T-cell (primary cell): ENCODE measurements around the gene MYLK4. TPM values are rescaled to one million over a fixed set of nuclear protein-coding genes. Genes with fewer than 3 reads are reported as not detected.

ENCODE experiments used
- ATAC-seq, 4 experiments: fragments of 200-7000 bp in 3 of 4; fragments of 150-1000 bp in 1 of 4; cut with Tn5 transposase; replicated peaks in 1 of 4; 1 replicate in 3 of 4; 2 replicates in 1 of 4; pipeline ENCODE4 v1.10.0; 2021; ENCODE audit warnings: moderate library complexity in 3 of 4, mild to moderate bottlenecking in 2 of 4, moderate number of reproducible peaks in 1 of 4
- CTCF ChIA-PET, 2 donors: fragments of 300-600 bp; sonication (Branson Sonifier 250); formaldehyde crosslinking; loops; one replicate each; lab custom pipeline; 2022; ENCODE audit warnings: antibody characterized with exemption in 2 of 2; lab: Charles Lee
- POLR2A ChIA-PET, 2 donors: fragments of 300-600 bp; sonication (Branson Sonifier 250); formaldehyde crosslinking; loops; one replicate each; lab custom pipeline; 2022; ENCODE audit warnings: antibody characterized with exemption in 2 of 2; lab: Charles Lee
- DNase-seq, 35 experiments: peaks; one replicate each; pipeline versions ENCODE4 v3.0.0 to v3.0.0-alpha.2; 2013 to 2023
- H3K27ac ChIP-seq: one replicate; pipeline ENCODE4 v1.5.1; 2013; ENCODE audit warnings: low read length
- H3K27me3 ChIP-seq, 2 experiments: replicated peaks in 1 of 2; 1 replicate in 1 of 2; 2 replicates in 1 of 2; pipeline versions ENCODE4 v1.6.1 to v1.7.0; 2013; ENCODE audit warnings: low read length in 1 of 2, mixed read lengths in 1 of 2; ENCODE audit not compliant: control insufficient read depth in 2 of 2, insufficient read depth in 2 of 2; ENCODE audit errors: extremely low read depth in 1 of 2
- H3K36me3 ChIP-seq, 2 donors: 1 replicate in 1 of 2; 2 replicates in 1 of 2; pipeline versions ENCODE4 v1.6.1 to v1.7.0; 2013; ENCODE audit warnings: low read length in 1 of 2; ENCODE audit not compliant: control insufficient read depth in 2 of 2, insufficient read depth in 1 of 2; ENCODE audit errors: extremely low read depth in 1 of 2
- H3K4me1 ChIP-seq, 2 experiments: 1 replicate in 1 of 2; 2 replicates in 1 of 2; pipeline versions ENCODE4 v1.6.1 to v1.7.0; 2013; ENCODE audit warnings: low read length in 2 of 2, mixed read lengths in 1 of 2; ENCODE audit not compliant: insufficient read depth in 2 of 2, control insufficient read depth in 1 of 2; ENCODE audit errors: extremely low read depth in 1 of 2
- H3K4me3 ChIP-seq, 2 donors: 1 replicate in 1 of 2; 2 replicates in 1 of 2; pipeline versions ENCODE4 v1.5.1 to v1.7.0; 2013; ENCODE audit warnings: mild to moderate bottlenecking in 2 of 2, low read length in 1 of 2, moderate library complexity in 1 of 2; ENCODE audit not compliant: control insufficient read depth in 1 of 2; ENCODE audit errors: extremely low read depth in 1 of 2
- H3K9me3 ChIP-seq: 2 replicates; pipeline ENCODE4 v1.7.0; 2013
- H3K27ac Mint-ChIP-seq, 2 donors: one replicate each; pipeline ENCODE4 v1.8.0; 2020 to 2021; ENCODE audit warnings: mild to moderate bottlenecking in 2 of 2, mixed read lengths in 2 of 2
- H3K27me3 Mint-ChIP-seq, 2 donors: one replicate each; pipeline ENCODE4 v1.8.0; 2021 to 2022; ENCODE audit warnings: mixed read lengths in 2 of 2
- H3K36me3 Mint-ChIP-seq: one replicate; pipeline ENCODE4 v1.8.0; 2021; ENCODE audit warnings: mixed read lengths
- H3K4me1 Mint-ChIP-seq, 3 donors: one replicate each; pipeline ENCODE4 v1.8.0; 2020 to 2022; ENCODE audit warnings: mixed read lengths in 3 of 3, mild to moderate bottlenecking in 1 of 3
- H3K4me3 Mint-ChIP-seq, 3 donors: one replicate each; pipeline ENCODE4 v1.8.0; 2020 to 2022; ENCODE audit warnings: mild to moderate bottlenecking in 3 of 3, mixed read lengths in 3 of 3, moderate library complexity in 3 of 3
- H3K9me3 Mint-ChIP-seq, 3 donors: one replicate each; pipeline ENCODE4 v1.8.0; 2020 to 2022; ENCODE audit warnings: mixed read lengths in 3 of 3
- WGBS: methylation state at CpG from one replicate; pipeline ENCODE4 v1.1.5; 2013; ENCODE audit warnings: missing lambda C conversion rate; ENCODE audit not compliant: insufficient coverage; 5-methylcytosine and 5-hydroxymethylcytosine counted together
- total RNA-seq, 35 experiments: library from RNA in 6 of 35; stranded (reverse) in 6 of 35; fragments of 120-200 nt in 1 of 35; gene quantifications; one replicate each; pipeline versions ENCODE4 v1.2.1 to v1.2.4 and lab custom pipeline; 2013 to 2026

Gene MYLK4
- total RNA-seq, 5 donors from 2014 or later (not counting 1 experiment from before 2014, with no cell fraction given), result 0.58 to 1.4 (median 1.0) TPM

GRCh38 chr6:2714111-2714895 lies 36.4 kb downstream of the MYLK4 start:
- peaks cover 7 to 15% (median 9%) of the 10 kb centered on the region in 3 donors for H3K9me3 Mint-ChIP-seq
- Histone ChIP-seq H3K4me1 (no peaks in the 10 kb centered on the region), H3K27ac (no peak overlapping the region), H3K9me3 (no peaks in the 10 kb centered on the region), H3K4me3 (no peak overlapping the region), H3K27me3 (peaks cover 0 to 5% of the 10 kb centered on the region in 2 experiments), H3K36me3 (no peaks in the 10 kb centered on the region)
- no peak overlapping the region for H3K27ac Mint-ChIP-seq
- 94% methylated on average over 2 of the region's 7 CpGs for WGBS
- DNase-seq (no peak), ATAC-seq (no peak)
- CTCF ChIA-PET, result no interaction called here
- no peak overlapping the region for H3K4me3 Mint-ChIP-seq
- H3K4me1 Mint-ChIP-seq, result peaks cover 5% of the 10 kb centered on the region in 3 donors
- peaks cover 12% of the 10 kb centered on the region for H3K36me3 Mint-ChIP-seq
- POLR2A ChIA-PET, result no interaction called here
- peaks cover 6 to 9% of the 10 kb centered on the region in 2 donors for H3K27me3 Mint-ChIP-seq

- no peak overlapping the region for H3K4me3 ChIP-seq
- peaks cover 7 to 15% (median 9%) of the 10 kb centered on the region in 3 donors for H3K9me3 Mint-ChIP-seq
- no peak overlapping the region for H3K27ac ChIP-seq
- no peak overlapping the region for H3K27ac Mint-ChIP-seq
- H3K9me3 ChIP-seq, result no peaks in the 10 kb centered on the region
- POLR2A ChIA-PET, result no interaction called here
- H3K27me3 ChIP-seq, result peaks cover 0 to 5% of the 10 kb centered on the region in 2 experiments
- no peaks in the 10 kb centered on the region for H3K36me3 ChIP-seq
- peaks cover 6 to 14% of the 10 kb centered on the region in 2 donors for H3K27me3 Mint-ChIP-seq
- 95% methylated on average over 2 of the region's 8 CpGs for WGBS
- no peaks in the 10 kb centered on the region for H3K4me1 ChIP-seq
- peaks cover 0 to under 1% (median 0%) of the 10 kb centered on the region in 3 donors for H3K4me1 Mint-ChIP-seq
- peaks cover 9% of the 10 kb centered on the region for H3K36me3 Mint-ChIP-seq
- ATAC-seq (no peak), DNase-seq (no peak)
- H3K4me3 Mint-ChIP-seq, result no peak overlapping the region
- CTCF ChIA-PET, result no interaction called here
These were observed 37.1 kb downstream of the MYLK4 start for GRCh38 chr6:2713473-2714110.

- Mint-ChIP-seq H3K27ac (no peak overlapping the region), H3K27me3 (peaks cover 12 to 14% of the 10 kb centered on the region in 2 donors), H3K4me3 (no peak overlapping the region), H3K36me3 (peaks cover 9% of the 10 kb centered on the region), H3K4me1 (no peaks in the 10 kb centered on the region), H3K9me3 (peaks cover 7 to 15% (median 9%) of the 10 kb centered on the region in 3 donors)
- Histone ChIP-seq H3K27ac (no peak overlapping the region), H3K27me3 (peaks cover 0 to 5% of the 10 kb centered on the region in 2 experiments), H3K36me3 (no peaks in the 10 kb centered on the region), H3K4me1 (no peaks in the 10 kb centered on the region), H3K9me3 (no peaks in the 10 kb centered on the region), H3K4me3 (no peak overlapping the region)
- ATAC-seq, result no peak
- CTCF ChIA-PET, result interaction anchor here in 1 of 2 donors (0.6 kb wide), 1 partner anchor 1919 kb away, joined by 3 read pairs; no protein-coding TSS in a partner anchor
- WGBS, result 87% methylated on average over 2 of the region's 5 CpGs
- DNase-seq, result no peak
- POLR2A ChIA-PET, result interaction anchor here in 1 of 2 donors (0.7 kb wide), 1 partner anchor 13 kb away, joined by 4 read pairs; no protein-coding TSS in a partner anchor
These were observed 38.6 kb downstream of the MYLK4 start for GRCh38 chr6:2712102-2712501.

GRCh38 chr6:2710412-2710811 lies 40.3 kb downstream of the MYLK4 start:
- Mint-ChIP-seq H3K27me3 (peaks cover 12 to 14% of the 10 kb centered on the region in 2 donors), H3K9me3 (peaks cover 7 to 15% (median 9%) of the 10 kb centered on the region in 3 donors), H3K36me3 (peaks cover 9% of the 10 kb centered on the region), H3K27ac (no peak overlapping the region), H3K4me1 (peaks cover 0 to 2% (median 0%) of the 10 kb centered on the region in 3 donors), H3K4me3 (no peak overlapping the region)
- CTCF ChIA-PET, result no interaction called here
- H3K4me3 ChIP-seq, result no peak overlapping the region
- POLR2A ChIA-PET, result interaction anchor here in 1 of 2 donors (0.7 kb wide), 1 partner anchor 9 kb away, joined by 4 read pairs; no protein-coding TSS in a partner anchor
- no peaks in the 10 kb centered on the region for H3K9me3 ChIP-seq
- ATAC-seq, result no peak
- H3K4me1 ChIP-seq, result peaks cover 0 to 2% of the 10 kb centered on the region in 2 experiments
- H3K36me3 ChIP-seq, result no peaks in the 10 kb centered on the region
- no peak overlapping the region for H3K27ac ChIP-seq
- H3K27me3 ChIP-seq, result peaks cover 0 to 5% of the 10 kb centered on the region in 2 experiments
- no peak for DNase-seq

- Mint-ChIP-seq H3K27me3 (peaks cover 12 to 18% of the 10 kb centered on the region in 2 donors), H3K4me1 (peaks cover 0 to 2% (median 0%) of the 10 kb centered on the region in 3 donors), H3K27ac (no peak overlapping the region), H3K4me3 (no peak overlapping the region), H3K36me3 (peaks cover 9% of the 10 kb centered on the region), H3K9me3 (peaks cover 7 to 15% (median 9%) of the 10 kb centered on the region in 3 donors)
- 65% methylated on average over 2 of the region's 5 CpGs for WGBS
- Histone ChIP-seq H3K9me3 (no peaks in the 10 kb centered on the region), H3K36me3 (no peaks in the 10 kb centered on the region), H3K4me3 (no peak overlapping the region), H3K4me1 (peaks cover 0 to 2% of the 10 kb centered on the region in 2 experiments), H3K27me3 (peaks cover 0 to 4% of the 10 kb centered on the region in 2 experiments), H3K27ac (no peak overlapping the region)
- CTCF ChIA-PET, result interaction anchor here in 1 of 2 donors (0.5 kb wide), 1 partner anchor 939 kb away, joined by 3 read pairs; no protein-coding TSS in a partner anchor
- DNase-seq, result no peak
- ATAC-seq, result no peak
- POLR2A ChIA-PET, result no interaction called here
These were observed 42.3 kb downstream of the MYLK4 start for GRCh38 chr6:2708456-2708855.

- H3K9me3 Mint-ChIP-seq, result peaks cover 7 to 15% (median 9%) of the 10 kb centered on the region in 3 donors
- ChIA-PET CTCF (no interaction called here), POLR2A (no interaction called here)
- Histone ChIP-seq H3K4me3 (no peak overlapping the region), H3K36me3 (no peaks in the 10 kb centered on the region), H3K27ac (no peak overlapping the region), H3K27me3 (peaks cover 0 to 3% of the 10 kb centered on the region in 2 experiments), H3K9me3 (no peaks in the 10 kb centered on the region), H3K4me1 (peaks cover 0 to 2% of the 10 kb centered on the region in 2 experiments)
- H3K27me3 Mint-ChIP-seq, result peaks cover 13 to 14% of the 10 kb centered on the region in 2 donors
- ATAC-seq (no peak), DNase-seq (no peak)
- peaks cover 9% of the 10 kb centered on the region for H3K36me3 Mint-ChIP-seq
- WGBS, result 30% methylated on average over 6 of the region's 7 CpGs
- peaks cover 0 to 2% (median 0%) of the 10 kb centered on the region in 3 donors for H3K4me1 Mint-ChIP-seq
- no peak overlapping the region for H3K27ac Mint-ChIP-seq
- no peak overlapping the region for H3K4me3 Mint-ChIP-seq
These were observed 44.2 kb downstream of the MYLK4 start for GRCh38 chr6:2706558-2706957.
